Urinary bladder (tissue), 4 donors: ENCODE results near the gene LAP3. TPM values are rescaled to one million over a fixed set of nuclear protein-coding genes. Genes with fewer than 3 reads are reported as not detected.
"Not testable (repeated sequence)": the region's sequence is repeated elsewhere in the genome, so short reads cannot be mapped to it uniquely, and the experiment has no call there.

Source experiments
- DNase-seq: peaks from one replicate; pipeline ENCODE4 v3.0.0-alpha.2; 2015; ENCODE audit errors: extremely low spot score
- H3K27ac ChIP-seq: one replicate; pipeline ENCODE4 v1.5.1; 2013; ENCODE audit warnings: low read depth, mild to moderate bottlenecking, moderate library complexity
- H3K36me3 ChIP-seq: one replicate; pipeline ENCODE4 v1.6.1; 2013; ENCODE audit warnings: mild to moderate bottlenecking, moderate library complexity; ENCODE audit not compliant: insufficient read depth
- H3K4me1 ChIP-seq: one replicate; pipeline ENCODE4 v1.6.1; 2013; ENCODE audit warnings: mild to moderate bottlenecking, moderate library complexity; ENCODE audit not compliant: insufficient read depth
- H3K4me3 ChIP-seq: one replicate; pipeline ENCODE4 v1.5.1; 2013; ENCODE audit warnings: low read depth, low read length
- WGBS: extraction: QIAGEN DNeasy Blood & Tissue Kit; methylation state at CpG from one replicate; pipeline ENCODE4 v1.1.7; 2013; 5-methylcytosine and 5-hydroxymethylcytosine counted together
- polyA plus RNA-seq: library from polyadenylated mRNA; stranded (reverse); fragments of 200-250 nt; gene quantifications from one replicate; pipeline ENCODE4 v1.2.3, GENCODE V29; 2013
- total RNA-seq: library from RNA; depleted of rRNA; stranded (reverse); fragments of >200 nt; gene quantifications from one replicate; pipeline ENCODE4 v1.2.3, GENCODE V29; 2014
- donor health status: healthy with polysubstance abuse.
- donor health status: healthy.

The LAP3 gene
- total and polyA plus RNA-seq, 2 donors: 75.8 to 93.7 TPM

- Histone ChIP-seq H3K4me3 (no peak overlapping the region), H3K36me3 (no peaks in the 10 kb centered on the region), H3K4me1 (no peaks in the 10 kb centered on the region), H3K27ac (no peak overlapping the region)
- 38% methylated on average over 5 of the region's 5 CpGs for WGBS
- DNase-seq: no peak
Measured at GRCh38 chr4:17552427-17552826, 24.6 kb upstream of the LAP3 start.

GRCh38 chr4:17554568-17554967 is 22.4 kb upstream of the LAP3 start:
- DNase-seq: no peak
- Histone ChIP-seq H3K36me3 (no peaks in the 10 kb centered on the region), H3K4me1 (no peaks in the 10 kb centered on the region), H3K27ac (no peak overlapping the region), H3K4me3 (no peak overlapping the region)
- WGBS: 81% methylated on average over 4 of the region's 4 CpGs

GRCh38 chr4:17556498-17556897 is 20.5 kb upstream of the LAP3 start:
- Histone ChIP-seq H3K4me3 (no peak overlapping the region), H3K36me3 (no peaks in the 10 kb centered on the region), H3K4me1 (no peaks in the 10 kb centered on the region), H3K27ac (no peak overlapping the region)
- no peak for DNase-seq

- no peak for DNase-seq
- 35% methylated on average over 5 of the region's 5 CpGs for WGBS
- Histone ChIP-seq H3K4me3 (no peak overlapping the region), H3K27ac (no peak overlapping the region), H3K36me3 (no peaks in the 10 kb centered on the region), H3K4me1 (no peaks in the 10 kb centered on the region)
Measured at GRCh38 chr4:17557880-17558279, 19.1 kb upstream of the LAP3 start.

- no peak for DNase-seq
- Histone ChIP-seq H3K27ac (no peak overlapping the region), H3K36me3 (no peaks in the 10 kb centered on the region), H3K4me1 (no peaks in the 10 kb centered on the region), H3K4me3 (no peak overlapping the region)
- WGBS: 93% methylated on average over 4 of the region's 4 CpGs
Measured at GRCh38 chr4:17558941-17559708, 17.9 kb upstream of the LAP3 start.

GRCh38 chr4:17559709-17560048 is 17.3 kb upstream of the LAP3 start:
- WGBS: 92% methylated on average over 3 of the region's 3 CpGs
- no peaks in the 10 kb centered on the region for H3K4me1 ChIP-seq
- H3K36me3 ChIP-seq: no peaks in the 10 kb centered on the region
- no peak overlapping the region for H3K4me3 ChIP-seq
- no peak overlapping the region for H3K27ac ChIP-seq
- DNase-seq: no peak

GRCh38 chr4:17560065-17560673 is 16.8 kb upstream of the LAP3 start:
- WGBS: 86% methylated on average over 6 of the region's 6 CpGs
- Histone ChIP-seq H3K27ac (no peak overlapping the region), H3K4me3 (no peak overlapping the region)

GRCh38 chr4:17561195-17561909 is 15.6 kb upstream of the LAP3 start:
- Histone ChIP-seq H3K27ac (no peak overlapping the region), H3K36me3 (no peaks in the 10 kb centered on the region), H3K4me1 (no peaks in the 10 kb centered on the region), H3K4me3 (no peak overlapping the region)
- 83% methylated on average over 8 of the region's 8 CpGs for WGBS
- no peak for DNase-seq

More at GRCh38 chr4:17560065-17560673, 16.8 kb upstream of the LAP3 start:
- Histone ChIP-seq H3K4me1 (no peaks in the 10 kb centered on the region), H3K36me3 (no peaks in the 10 kb centered on the region)
- DNase-seq: no peak

- H3K27ac ChIP-seq: no peak overlapping the region
- WGBS: 69% methylated on average over 1 of the region's 1 CpG
- H3K36me3 ChIP-seq: no peaks in the 10 kb centered on the region
- DNase-seq: no peak
- H3K4me1 ChIP-seq: no peaks in the 10 kb centered on the region
- H3K4me3 ChIP-seq: no peak overlapping the region
Measured at GRCh38 chr4:17562157-17562556, 14.8 kb upstream of the LAP3 start.

- Histone ChIP-seq H3K4me3 (no peak overlapping the region), H3K27ac (no peak overlapping the region), H3K36me3 (no peaks in the 10 kb centered on the region), H3K4me1 (no peaks in the 10 kb centered on the region)
- WGBS: 96% methylated on average over 3 of the region's 3 CpGs
- DNase-seq: no peak
Measured at GRCh38 chr4:17565846-17566245, 11.2 kb upstream of the LAP3 start.

- no peak overlapping the region for H3K4me3 ChIP-seq
- DNase-seq: no peak
- 66% methylated on average over 2 of the region's 2 CpGs for WGBS
- no peaks in the 10 kb centered on the region for H3K36me3 ChIP-seq
- no peak overlapping the region for H3K27ac ChIP-seq
- H3K4me1 ChIP-seq: no peaks in the 10 kb centered on the region
Measured at GRCh38 chr4:17567271-17567670, 9.7 kb upstream of the LAP3 start.

- H3K27ac ChIP-seq: no peak overlapping the region
- H3K4me3 ChIP-seq: no peak overlapping the region
- no peaks in the 10 kb centered on the region for H3K4me1 ChIP-seq
- no peak for DNase-seq
- no peaks in the 10 kb centered on the region for H3K36me3 ChIP-seq
- WGBS: 73% methylated on average over 4 of the region's 4 CpGs
Measured at GRCh38 chr4:17574206-17574605, 2.8 kb upstream of the LAP3 start.

GRCh38 chr4:17575177-17575576 is 1.8 kb upstream of the LAP3 start:
- DNase-seq, H3K4me3 ChIP-seq, H3K36me3 ChIP-seq, H3K27ac ChIP-seq, H3K4me1 ChIP-seq: not testable (repeated sequence)
- 94% methylated on average over 12 of the region's 12 CpGs for WGBS
